Measurements from ENCODE around the gene ZNRF2. TPM values are rescaled to one million over a fixed set of nuclear protein-coding genes. Genes with fewer than 3 reads are reported as not detected.
"Not testable (repeated sequence)": the region's sequence is repeated elsewhere in the genome, so short reads cannot be mapped to it uniquely, and the experiment has no call there.

Gene ZNRF2
- total RNA-seq, 4 donors from 2014 or later, result 31.4 to 42.5 (median 39.2) TPM

GRCh38 chr7:30281791-30282190, 2.6 kb upstream of the ZNRF2 start:
- TF ChIP-seq POLR2A (IDR thresholded peaks at IDR 0.05) (no peak), EP300 (IDR thresholded peaks at IDR 0.05) (no peak), CTCF (IDR thresholded peaks at IDR 0.05) (no peak)
- Histone ChIP-seq H3K36me3 (no peaks in the 10 kb centered on the region), H3K27me3 (no peaks in the 10 kb centered on the region), H3K4me3 (no peak overlapping the region), H3K4me1 (peaks cover 0 to 20% (median 2%) of the 10 kb centered on the region in 4 donors), H3K9me3 (no peaks in the 10 kb centered on the region), H3K27ac (peak overlapping the region in 2 of 4 donors; percentile 8 to 25)
- 61 to 64% methylated on average over 2 of the region's 2 CpGs for WGBS, 2 donors
- DNase-seq (ENCODE audit: low spot score in 2 of 2), result no peak

DNA sequence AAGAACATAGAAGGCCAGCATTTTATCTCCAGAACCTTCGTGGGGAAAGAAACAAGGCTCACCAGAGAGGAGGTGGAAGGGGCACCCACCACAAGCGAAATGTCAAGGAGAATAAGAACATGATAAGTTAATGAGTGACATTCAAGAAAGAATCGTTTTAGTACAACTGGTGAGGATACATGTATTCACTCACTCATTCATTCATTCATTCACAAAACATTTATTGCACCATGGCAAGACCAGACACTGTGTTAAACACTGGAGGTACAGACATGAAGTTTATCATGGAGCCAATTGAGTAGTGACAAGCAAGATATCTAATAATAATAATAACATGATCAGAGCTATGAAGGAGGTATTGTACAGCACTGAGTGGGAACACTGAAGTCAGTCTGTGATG, 1.7 kb upstream of the ZNRF2 start:
- Histone ChIP-seq H3K36me3 (no peaks in the 10 kb centered on the region), H3K4me3 (no peak overlapping the region), H3K9me3 (no peaks in the 10 kb centered on the region), H3K27me3 (no peaks in the 10 kb centered on the region), H3K27ac (peak overlapping the region in 2 of 4 donors; percentile 98), H3K4me1 (peaks cover 0 to 28% (median 7%) of the 10 kb centered on the region in 4 donors)
- 78 to 79% methylated on average over 3 of the region's 3 CpGs for WGBS, 2 donors
- no peak for DNase-seq (ENCODE audit: low spot score in 2 of 2)
- TF ChIP-seq POLR2A (IDR thresholded peaks at IDR 0.05) (no peak), CTCF (IDR thresholded peaks at IDR 0.05) (no peak), EP300 (IDR thresholded peaks at IDR 0.05) (no peak)

GRCh38 chr7:30285067-30285535, 704 bp downstream of the ZNRF2 start:
- WGBS, 2 donors, result 3% methylated on average over 7 of the region's 72 CpGs; no CpG with 5 or more reads in 1 of the 2 donors
- H3K4me1 ChIP-seq, result peaks cover 0 to 41% (median 15%) of the 10 kb centered on the region in 4 donors
- H3K36me3 ChIP-seq, result no peaks in the 10 kb centered on the region
- no peak for DNase-seq (ENCODE audit: low spot score in 2 of 2)
- peak overlapping the region; percentile 37 to 97 (median 77) for H3K4me3 ChIP-seq
- no peaks in the 10 kb centered on the region for H3K27me3 ChIP-seq
- H3K27ac ChIP-seq, result peak overlapping the region; percentile 91 to 99 (median 98)
- no peaks in the 10 kb centered on the region for H3K9me3 ChIP-seq
- no peak for TF ChIP-seq CTCF (IDR thresholded peaks at IDR 0.05)
- TF ChIP-seq EP300 (IDR thresholded peaks at IDR 0.05), result no peak
- TF ChIP-seq POLR2A (IDR thresholded peaks at IDR 0.05), result no peak

GRCh38 chr7:30285536-30286284, 1.3 kb downstream of the ZNRF2 start:
- 1% methylated on average over 26 to 34 of the region's 79 CpGs for WGBS, 2 donors
- H3K9me3 ChIP-seq, result no peaks in the 10 kb centered on the region
- H3K36me3 ChIP-seq, result no peaks in the 10 kb centered on the region
- H3K27me3 ChIP-seq, result no peaks in the 10 kb centered on the region
- peaks cover 0 to 47% (median 19%) of the 10 kb centered on the region in 4 donors for H3K4me1 ChIP-seq
- peak overlapping the region; percentile 80 to 99 (median 98) for H3K27ac ChIP-seq
- peak overlapping the region; percentile 71 to 97 (median 88) for H3K4me3 ChIP-seq
- DNase-seq (ENCODE audit: low spot score in 2 of 2), result peak in 1 of 2 donors; percentile 46
- peak in 1 of 2 donors; percentile 56 for TF ChIP-seq EP300 (IDR thresholded peaks at IDR 0.05)
- no peak for TF ChIP-seq POLR2A (IDR thresholded peaks at IDR 0.05)
- TF ChIP-seq CTCF (IDR thresholded peaks at IDR 0.05), result no peak

GRCh38 chr7:30286749-30287148, 2.4 kb downstream of the ZNRF2 start:
- no peak for DNase-seq (ENCODE audit: low spot score in 2 of 2)
- Histone ChIP-seq H3K27me3 (no peaks in the 10 kb centered on the region), H3K36me3 (no peaks in the 10 kb centered on the region), H3K4me3 (peak overlapping the region; percentile 71 to 97 (median 88)), H3K9me3 (no peaks in the 10 kb centered on the region), H3K27ac (peak overlapping the region in 3 of 4 donors; percentile 98 to 99 (median 98)), H3K4me1 (peaks cover 0 to 55% (median 21%) of the 10 kb centered on the region in 4 donors)
- 71 to 73% methylated on average over 11 of the region's 11 CpGs for WGBS, 2 donors
- TF ChIP-seq CTCF (IDR thresholded peaks at IDR 0.05), result no peak
- TF ChIP-seq POLR2A (IDR thresholded peaks at IDR 0.05), result no peak
- TF ChIP-seq EP300 (IDR thresholded peaks at IDR 0.05), result no peak

DNA sequence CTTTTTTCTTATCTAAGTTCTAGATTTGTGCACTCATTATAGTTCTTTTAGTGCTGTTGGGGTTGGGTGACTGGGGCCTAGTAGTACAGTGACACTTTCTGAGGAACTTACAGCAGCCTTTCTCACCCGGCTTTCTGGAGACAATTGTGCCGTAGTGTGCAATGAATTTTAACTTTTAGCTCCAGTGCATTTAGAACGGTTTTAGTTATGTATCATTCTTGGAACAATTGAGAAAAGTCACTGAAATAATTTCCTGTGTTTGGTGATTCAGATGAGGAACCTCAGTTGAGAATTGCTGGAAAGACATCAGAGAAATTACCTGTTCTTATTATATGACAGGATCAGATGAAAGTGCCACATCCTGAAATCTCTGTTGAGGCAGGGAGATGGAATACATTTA, 3.2 kb downstream of the ZNRF2 start:
- H3K36me3 ChIP-seq; DNase-seq (ENCODE audit: low spot score in 2 of 2); H3K27me3 ChIP-seq; H3K9me3 ChIP-seq: not testable (repeated sequence)
- Histone ChIP-seq H3K27ac (peak overlapping the region in 2 of 4 donors; percentile 98), H3K4me1 (peaks cover 0 to 55% (median 21%) of the 10 kb centered on the region in 4 donors), H3K4me3 (peak overlapping the region in 2 of 4 donors; percentile 1 to 97)
- WGBS, 2 donors, result 27 to 38% methylated on average over 3 of the region's 3 CpGs

- H3K4me3 ChIP-seq; H3K36me3 ChIP-seq; H3K9me3 ChIP-seq; H3K27me3 ChIP-seq; DNase-seq (ENCODE audit: low spot score in 2 of 2): not testable (repeated sequence)
- peaks cover 0 to 48% (median 21%) of the 10 kb centered on the region in 4 donors for H3K4me1 ChIP-seq
- H3K27ac ChIP-seq, result peak overlapping the region in 1 of 4 donors; percentile 45
- 81 to 85% methylated on average over 2 of the region's 2 CpGs for WGBS, 2 donors
These were observed 5.2 kb downstream of the ZNRF2 start for GRCh38 chr7:30289634-30290033.

Data from tibial nerve (tissue), 4 donors.